Measurements from ENCODE around the gene BHLHE41. TPM values are rescaled to one million over a fixed set of nuclear protein-coding genes. Genes with fewer than 3 reads are reported as not detected.

BHLHE41 gene
- total and polyA plus RNA-seq, 4 donors = 1.7 to 39.0 (median 6.7) TPM

DNA sequence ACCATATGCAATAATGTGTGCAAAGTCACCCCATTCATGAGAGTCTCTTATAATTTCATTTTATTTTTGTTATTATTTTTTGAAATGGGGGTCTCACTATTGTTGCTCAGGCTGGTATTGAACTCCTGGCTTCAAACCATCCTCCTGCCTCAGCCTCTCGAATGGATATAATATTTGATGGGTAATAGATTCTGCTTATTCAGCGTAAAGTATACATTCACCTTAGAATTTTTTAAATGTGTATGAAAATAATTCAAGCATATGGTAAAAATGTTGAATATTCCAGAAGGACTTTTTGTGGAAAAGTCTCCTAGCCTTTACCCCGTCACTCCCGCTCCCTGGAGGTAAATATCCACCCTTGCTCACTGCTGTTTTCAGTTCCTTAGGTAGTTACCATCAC lies 47.2 kb upstream of the BHLHE41 start:
- Histone ChIP-seq H3K4me1 (ENCODE audit: control insufficient read depth in 5 of 5, insufficient read depth in 5 of 5, low read length in 5 of 5) (no peaks in the 10 kb centered on the region), H3K27ac (ENCODE audit: low read depth in 1 of 2, low read length in 1 of 2) (no peak overlapping the region), H3K9ac (ENCODE audit: insufficient read depth in 1 of 2, low read length in 2 of 2) (no peak overlapping the region), H3K4me3 (no peak overlapping the region), H3K27me3 (ENCODE audit: control insufficient read depth in 3 of 3, insufficient read depth in 3 of 3, low read length in 2 of 3) (peaks cover 0 to 3% (median 0%) of the 10 kb centered on the region in 3 donors), H3K9me3 (ENCODE audit: control insufficient read depth in 4 of 4, insufficient read depth in 3 of 4, low read length in 3 of 4) (no peaks in the 10 kb centered on the region), H3K36me3 (ENCODE audit: control insufficient read depth in 4 of 4, insufficient read depth in 4 of 4, low read length in 4 of 4) (no peaks in the 10 kb centered on the region)
- 93 to 95% methylated on average over 4 of the region's 4 CpGs for WGBS, 2 donors
- no peak for ATAC-seq (ENCODE audit: insufficient read depth, low FRiP score)
- no peak for DNase-seq
- TF ChIP-seq, protein P1, sequence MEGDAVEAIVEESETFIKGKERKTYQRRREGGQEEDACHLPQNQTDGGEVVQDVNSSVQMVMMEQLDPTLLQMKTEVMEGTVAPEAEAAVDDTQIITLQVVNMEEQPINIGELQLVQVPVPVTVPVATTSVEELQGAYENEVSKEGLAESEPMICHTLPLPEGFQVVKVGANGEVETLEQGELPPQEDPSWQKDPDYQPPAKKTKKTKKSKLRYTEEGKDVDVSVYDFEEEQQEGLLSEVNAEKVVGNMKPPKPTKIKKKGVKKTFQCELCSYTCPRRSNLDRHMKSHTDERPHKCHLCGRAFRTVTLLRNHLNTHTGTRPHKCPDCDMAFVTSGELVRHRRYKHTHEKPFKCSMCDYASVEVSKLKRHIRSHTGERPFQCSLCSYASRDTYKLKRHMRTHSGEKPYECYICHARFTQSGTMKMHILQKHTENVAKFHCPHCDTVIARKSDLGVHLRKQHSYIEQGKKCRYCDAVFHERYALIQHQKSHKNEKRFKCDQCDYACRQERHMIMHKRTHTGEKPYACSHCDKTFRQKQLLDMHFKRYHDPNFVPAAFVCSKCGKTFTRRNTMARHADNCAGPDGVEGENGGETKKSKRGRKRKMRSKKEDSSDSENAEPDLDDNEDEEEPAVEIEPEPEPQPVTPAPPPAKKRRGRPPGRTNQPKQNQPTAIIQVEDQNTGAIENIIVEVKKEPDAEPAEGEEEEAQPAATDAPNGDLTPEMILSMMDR (IDR thresholded peaks at IDR 0.05; ENCODE audit: control extremely low read depth, extremely low read depth) = no peak

DNA sequence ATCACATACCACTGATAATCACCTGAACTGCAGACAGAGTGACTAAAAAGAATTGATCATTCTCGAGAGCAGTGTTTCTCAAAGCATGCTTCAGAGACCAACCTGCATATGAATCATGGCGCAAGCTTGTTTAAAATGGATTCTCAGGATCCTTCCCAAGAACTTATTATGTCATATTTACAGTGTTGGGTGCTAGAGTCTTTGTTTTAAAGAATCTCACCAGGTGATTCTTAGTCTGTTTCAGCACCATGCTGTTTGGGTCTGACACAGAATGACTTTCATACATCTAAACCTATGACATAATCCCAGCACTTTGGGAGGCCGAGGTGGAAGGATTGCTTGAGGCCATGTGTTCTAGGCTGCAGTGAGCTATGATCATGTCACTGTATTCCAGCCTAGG lies 39.3 kb upstream of the BHLHE41 start:
- 54 to 71% methylated on average over 3 of the region's 3 CpGs for WGBS, 2 donors

DNA sequence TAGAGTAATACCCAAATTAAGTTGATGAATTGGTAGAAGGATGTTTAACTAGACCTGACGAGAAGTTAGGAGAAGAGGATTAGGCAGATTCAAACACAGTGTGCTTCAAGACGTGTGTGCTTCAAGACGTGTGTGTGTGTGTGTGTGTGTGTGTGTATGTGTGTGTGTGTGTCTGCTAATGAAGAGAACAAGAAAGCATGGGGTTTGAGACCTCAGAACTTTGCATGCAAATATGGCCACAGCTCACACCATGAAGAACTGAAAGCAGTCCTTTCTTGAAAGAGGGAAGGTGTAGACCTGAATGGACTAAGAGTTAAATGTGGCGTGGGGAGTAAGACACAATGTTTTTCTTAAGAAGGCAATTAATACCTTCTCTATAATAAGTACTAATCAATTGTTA lies 38.1 kb upstream of the BHLHE41 start:
- Histone ChIP-seq H3K4me3 (no peak overlapping the region), H3K9me3 (ENCODE audit: control insufficient read depth in 4 of 4, insufficient read depth in 3 of 4, low read length in 3 of 4) (no peaks in the 10 kb centered on the region), H3K27ac (ENCODE audit: low read depth in 1 of 2, low read length in 1 of 2) (no peak overlapping the region), H3K27me3 (ENCODE audit: control insufficient read depth in 3 of 3, insufficient read depth in 3 of 3, low read length in 2 of 3) (no peaks in the 10 kb centered on the region), H3K9ac (ENCODE audit: insufficient read depth in 1 of 2, low read length in 2 of 2) (no peak overlapping the region), H3K4me1 (ENCODE audit: control insufficient read depth in 5 of 5, insufficient read depth in 5 of 5, low read length in 5 of 5) (no peaks in the 10 kb centered on the region), H3K36me3 (ENCODE audit: control insufficient read depth in 4 of 4, insufficient read depth in 4 of 4, low read length in 4 of 4) (no peaks in the 10 kb centered on the region)
- TF ChIP-seq, protein P1 (IDR thresholded peaks at IDR 0.05; ENCODE audit: control extremely low read depth, extremely low read depth) = no peak
- DNase-seq (no peak), ATAC-seq (ENCODE audit: insufficient read depth, low FRiP score) (no peak)
- 79 to 86% methylated on average over 4 of the region's 4 CpGs for WGBS, 2 donors

More for the DNA sequence above, 39.3 kb upstream of the BHLHE41 start:
- Histone ChIP-seq H3K36me3 (ENCODE audit: control insufficient read depth in 4 of 4, insufficient read depth in 4 of 4, low read length in 4 of 4) (no peaks in the 10 kb centered on the region), H3K4me3 (no peak overlapping the region), H3K27ac (ENCODE audit: low read depth in 1 of 2, low read length in 1 of 2) (no peak overlapping the region), H3K27me3 (ENCODE audit: control insufficient read depth in 3 of 3, insufficient read depth in 3 of 3, low read length in 2 of 3) (no peaks in the 10 kb centered on the region), H3K9me3 (ENCODE audit: control insufficient read depth in 4 of 4, insufficient read depth in 3 of 4, low read length in 3 of 4) (no peaks in the 10 kb centered on the region), H3K4me1 (ENCODE audit: control insufficient read depth in 5 of 5, insufficient read depth in 5 of 5, low read length in 5 of 5) (no peaks in the 10 kb centered on the region), H3K9ac (ENCODE audit: insufficient read depth in 1 of 2, low read length in 2 of 2) (no peak overlapping the region)
- DNase-seq (no peak), ATAC-seq (ENCODE audit: insufficient read depth, low FRiP score) (no peak)
- TF ChIP-seq, protein P1 (IDR thresholded peaks at IDR 0.05; ENCODE audit: control extremely low read depth, extremely low read depth) = no peak

DNA sequence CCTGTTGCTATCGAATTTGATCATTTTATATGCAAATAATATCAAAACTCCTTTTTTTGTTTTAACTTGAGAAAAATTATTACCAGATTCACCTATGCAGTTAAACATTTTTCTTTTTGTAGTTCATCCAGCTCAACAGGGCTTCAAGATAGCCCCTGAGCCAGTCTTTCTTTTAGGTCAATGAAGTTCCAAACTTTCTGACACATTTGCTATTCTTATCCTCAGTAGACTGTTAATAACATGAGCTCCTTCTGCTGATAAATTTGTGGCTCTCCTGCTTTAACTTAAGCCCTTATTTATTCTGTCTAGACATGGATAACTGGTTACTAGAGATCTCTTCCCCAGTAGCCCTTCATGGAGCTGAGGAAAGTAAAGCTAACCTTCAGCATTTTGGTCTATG lies 37.3 kb upstream of the BHLHE41 start:
- ATAC-seq (ENCODE audit: insufficient read depth, low FRiP score) = no peak
- 77 to 87% methylated on average over 1 of the region's 1 CpG for WGBS, 2 donors

More for the DNA sequence above, 37.3 kb upstream of the BHLHE41 start:
- no peaks in the 10 kb centered on the region for H3K27me3 ChIP-seq (ENCODE audit: control insufficient read depth in 3 of 3, insufficient read depth in 3 of 3, low read length in 2 of 3)
- DNase-seq = no peak
- no peaks in the 10 kb centered on the region for H3K9me3 ChIP-seq (ENCODE audit: control insufficient read depth in 4 of 4, insufficient read depth in 3 of 4, low read length in 3 of 4)
- TF ChIP-seq, protein P1 (IDR thresholded peaks at IDR 0.05; ENCODE audit: control extremely low read depth, extremely low read depth) = no peak
- H3K27ac ChIP-seq (ENCODE audit: low read depth in 1 of 2, low read length in 1 of 2) = no peak overlapping the region
- H3K9ac ChIP-seq (ENCODE audit: insufficient read depth in 1 of 2, low read length in 2 of 2) = no peak overlapping the region
- H3K4me3 ChIP-seq = no peak overlapping the region
- no peaks in the 10 kb centered on the region for H3K36me3 ChIP-seq (ENCODE audit: control insufficient read depth in 4 of 4, insufficient read depth in 4 of 4, low read length in 4 of 4)
- H3K4me1 ChIP-seq (ENCODE audit: control insufficient read depth in 5 of 5, insufficient read depth in 5 of 5, low read length in 5 of 5) = no peaks in the 10 kb centered on the region
